GM12891 (cell line): ENCODE data around the gene HNRNPK.
A peak's percentile ranks its signal among the peaks of the same experiment; 100 is the strongest.

Source experiments
- DNase-seq: peaks from one replicate; pipeline ENCODE4 v3.0.0; 2011; ENCODE audit warnings: low spot score; ENCODE audit not compliant: insufficient read length
- FAIRE-seq: peaks from 2 replicates; lab custom pipeline; 2011; peaks lifted over from hg19 to GRCh38; lab: Jason Lieb, UNC
- PAX5 ChIP-seq: IDR thresholded peaks from 2 replicates; pipeline ENCODE4 v1.6.1; 2011; ENCODE audit warnings: low read length, moderate library complexity, mild to moderate bottlenecking; ENCODE audit not compliant: insufficient read depth, severe bottlenecking
- POLR2A ChIP-seq: IDR thresholded peaks from 2 replicates; pipeline ENCODE4 v1.6.1; 2011; ENCODE audit warnings: low read depth, low read length, control low read depth
- POLR2AphosphoS5 ChIP-seq: IDR thresholded peaks from 2 replicates; pipeline ENCODE4 v1.6.1; 2011; ENCODE audit warnings: low read depth, low read length, control low read depth
- POU2F2 ChIP-seq: IDR thresholded peaks from 2 replicates; pipeline ENCODE4 v1.6.1; 2011; ENCODE audit warnings: low read depth, mild to moderate bottlenecking, control low read depth, low read length, moderate library complexity
- SPI1 ChIP-seq: IDR thresholded peaks from 2 replicates; pipeline ENCODE4 v1.6.1; 2011; ENCODE audit warnings: low read depth, low read length, control low read depth
- TAF1 ChIP-seq: IDR thresholded peaks from 2 replicates; pipeline ENCODE4 v1.6.1; 2011; ENCODE audit warnings: low read depth, low read length, control low read depth

Gene HNRNPK

DNA sequence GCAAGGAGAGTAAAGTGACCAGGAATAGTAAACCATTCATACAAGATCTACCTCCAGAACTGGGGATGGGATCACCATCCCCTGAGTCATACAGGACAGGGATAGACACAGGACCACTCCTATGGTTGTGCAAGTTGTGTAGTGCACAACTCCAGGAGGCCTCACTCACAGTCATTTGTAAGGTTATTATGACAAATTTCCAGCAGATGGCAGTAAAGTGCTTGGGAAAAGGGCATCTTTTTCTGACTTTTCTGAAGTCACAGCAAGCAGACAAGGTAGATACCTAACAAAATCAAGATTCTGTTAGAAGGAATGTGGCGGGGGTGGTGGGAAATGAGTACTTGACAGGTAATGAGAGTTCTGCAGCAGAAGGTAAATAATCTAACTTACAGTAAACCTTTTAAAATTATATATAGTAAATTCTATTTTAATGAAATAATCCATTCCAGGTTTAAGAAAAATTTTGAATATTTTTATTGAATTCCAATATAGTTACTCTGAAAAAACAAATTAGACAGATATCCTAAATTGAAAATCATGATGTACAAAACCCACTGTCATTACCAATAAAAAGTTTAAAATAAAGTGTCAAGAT lies 42.1 kb downstream of the HNRNPK start:
- TF ChIP-seq POLR2AphosphoS5, result no peak
- TF ChIP-seq SPI1, result no peak
- no peak for TF ChIP-seq POLR2A
- no peak for TF ChIP-seq POU2F2
- no peak for TF ChIP-seq TAF1
- peak; percentile 75 for FAIRE-seq
- DNase-seq, result peak; percentile 20

DNA sequence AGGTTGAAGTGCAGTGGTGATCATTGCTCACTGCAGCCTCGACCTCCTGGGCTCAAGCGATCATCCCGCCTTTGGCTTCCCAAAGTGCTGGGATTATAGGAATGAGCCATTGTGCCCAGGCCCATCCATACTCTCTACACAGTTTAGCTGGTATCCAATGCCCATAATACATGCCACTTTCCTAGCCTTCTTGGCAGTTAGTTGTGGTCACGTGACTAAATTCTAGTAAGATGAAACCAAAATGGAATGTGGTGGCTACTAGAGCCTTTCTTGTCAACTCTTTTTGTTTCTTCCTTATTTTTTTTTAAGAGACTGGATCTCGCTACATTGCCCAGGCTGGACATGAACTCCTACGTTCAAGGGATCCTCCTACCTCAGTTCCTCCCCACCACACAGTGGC lies 43.5 kb downstream of the HNRNPK start:
- TF ChIP-seq TAF1, result no peak
- TF ChIP-seq POLR2A, result no peak
- TF ChIP-seq SPI1, result no peak
- TF ChIP-seq PAX5, result no peak
- no peak for TF ChIP-seq POLR2AphosphoS5
- TF ChIP-seq POU2F2, result no peak
- DNase-seq (no peak), FAIRE-seq (no peak)

DNA sequence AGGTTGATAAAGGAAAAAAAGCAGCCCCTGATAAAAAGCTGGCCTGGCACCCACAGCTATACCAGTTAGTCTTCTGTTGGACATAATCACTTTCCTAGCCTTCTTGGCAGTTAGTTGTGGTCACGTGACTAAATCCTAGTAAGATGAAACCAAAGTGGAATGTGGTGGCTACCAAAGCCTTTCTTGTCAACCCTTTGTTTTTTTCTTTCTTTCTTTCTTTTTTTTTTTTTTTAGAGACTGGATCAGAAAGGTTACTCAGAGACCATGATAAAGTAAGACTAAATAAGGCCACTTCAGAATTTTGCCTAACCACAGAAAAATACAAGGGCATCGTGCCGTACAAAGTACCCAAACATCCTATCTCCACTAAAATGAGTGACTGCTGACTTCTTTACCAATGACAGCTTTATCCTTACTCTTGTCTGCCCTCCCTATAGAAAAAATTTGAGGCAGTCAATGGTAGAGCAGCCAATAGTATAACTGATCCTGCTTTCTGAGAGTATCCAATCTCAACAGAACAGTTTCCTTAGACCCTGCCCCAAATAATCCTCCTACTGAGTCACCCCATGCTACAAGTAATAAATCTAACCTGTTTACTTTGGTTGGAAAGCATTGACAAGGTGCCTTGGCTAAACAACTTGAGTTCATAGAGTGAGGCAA lies 44.6 kb downstream of the HNRNPK start:
- FAIRE-seq (no peak), DNase-seq (no peak)
- TF ChIP-seq POU2F2 (no peak), PAX5 (no peak), TAF1 (no peak), SPI1 (no peak), POLR2AphosphoS5 (no peak), POLR2A (no peak)

DNA sequence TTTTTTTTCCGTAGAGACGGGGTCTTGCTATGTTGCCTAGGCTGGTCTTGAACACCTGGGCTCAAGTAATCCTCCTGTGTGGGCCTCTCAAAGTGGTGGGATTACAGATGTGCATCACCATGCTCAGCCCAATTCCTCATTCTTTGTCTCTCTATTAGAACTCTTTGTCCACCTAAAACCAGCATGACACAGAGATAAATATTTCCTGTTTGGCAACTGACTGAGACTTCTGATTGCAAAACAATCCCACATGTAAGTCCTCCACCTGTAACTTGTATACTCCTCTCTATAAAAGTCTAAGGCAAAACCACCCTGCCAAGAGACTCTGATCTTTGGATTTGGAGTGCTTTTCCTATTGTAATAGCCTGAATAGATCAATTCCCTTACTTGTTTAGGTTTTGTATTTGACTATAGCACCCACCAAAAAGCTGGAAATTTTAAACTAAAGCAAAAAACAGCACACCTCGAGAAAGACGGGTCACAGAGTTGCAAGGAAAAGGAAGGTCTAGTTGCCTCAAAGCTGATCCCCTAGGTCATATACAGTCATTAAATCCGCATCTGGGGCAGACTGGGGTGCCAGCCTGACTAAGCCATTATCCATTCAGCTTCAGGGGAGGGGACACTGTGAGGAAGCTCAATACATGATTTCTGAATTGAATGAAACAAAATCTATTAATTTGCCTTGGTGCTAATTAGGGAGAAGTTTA lies 45.3 kb downstream of the HNRNPK start:
- DNase-seq, result no peak
- TF ChIP-seq POU2F2 (no peak), SPI1 (no peak), POLR2AphosphoS5 (no peak), POLR2A (no peak), TAF1 (no peak), PAX5 (no peak)
- no peak for FAIRE-seq

DNA sequence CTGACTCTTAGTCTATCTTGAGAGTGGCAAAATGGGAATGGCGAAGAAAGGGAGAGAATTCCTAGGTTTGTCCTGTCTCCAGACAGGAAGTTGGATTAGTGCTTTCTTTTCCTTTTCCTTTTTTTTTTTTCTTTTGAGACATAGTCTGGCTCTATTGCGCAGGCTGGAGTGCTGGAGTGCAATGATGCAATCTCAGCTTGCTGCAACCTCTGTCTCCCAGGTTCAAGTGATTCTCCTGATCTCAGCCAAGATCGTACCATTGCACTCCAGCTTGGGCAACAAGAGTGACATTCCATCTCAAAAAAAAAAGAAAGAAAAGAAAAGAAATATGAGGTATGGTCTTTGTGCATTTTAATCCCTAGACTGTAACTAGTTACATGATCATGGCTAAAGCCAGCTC lies 46.2 kb downstream of the HNRNPK start:
- DNase-seq (no peak), FAIRE-seq (no peak)
- TF ChIP-seq POU2F2, result no peak
- TF ChIP-seq TAF1, result no peak
- no peak for TF ChIP-seq POLR2A
- no peak for TF ChIP-seq PAX5
- no peak for TF ChIP-seq SPI1
- no peak for TF ChIP-seq POLR2AphosphoS5

DNA sequence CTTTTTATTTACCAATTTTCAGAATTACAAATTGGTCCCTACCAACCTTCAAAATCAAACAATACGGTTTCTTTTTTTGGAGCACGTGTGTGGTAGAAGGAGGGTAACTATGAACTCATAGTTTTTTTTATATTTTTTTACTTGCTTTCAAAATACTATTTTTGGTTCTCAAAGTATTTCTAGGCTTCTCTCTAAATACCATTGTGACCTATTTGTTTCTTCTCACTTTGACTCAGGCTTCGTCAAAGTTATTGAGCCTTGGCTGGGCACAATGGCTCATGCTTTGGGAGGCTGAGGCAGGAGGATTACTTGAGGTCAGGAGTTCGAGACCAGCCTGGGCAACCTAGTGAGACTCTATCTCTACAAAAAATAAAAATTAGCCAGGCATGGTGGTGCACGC lies 47.2 kb downstream of the HNRNPK start:
- no peak for TF ChIP-seq POLR2AphosphoS5
- DNase-seq, result no peak
- FAIRE-seq, result no peak

DNA sequence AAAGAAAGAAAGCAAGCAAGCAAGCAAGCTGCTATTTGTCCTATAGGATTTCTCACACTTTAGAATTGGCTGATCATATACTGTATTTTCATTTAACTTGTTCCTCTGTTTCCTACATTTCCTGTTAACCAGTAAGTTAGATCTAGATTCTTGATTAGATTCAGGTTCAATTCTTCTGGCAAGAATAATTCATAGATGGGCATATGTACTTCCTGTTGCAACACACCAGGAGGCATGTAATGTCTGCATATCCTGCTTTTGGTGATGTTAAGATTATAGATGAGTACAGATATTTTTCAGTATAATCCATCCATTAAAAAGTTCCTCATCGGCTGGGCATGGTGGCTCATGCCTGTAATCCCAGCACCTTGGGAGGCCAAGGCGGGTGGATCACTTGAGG lies 48.0 kb downstream of the HNRNPK start:
- no peak for DNase-seq
- TF ChIP-seq PAX5 (no peak), SPI1 (no peak), POLR2A (no peak), TAF1 (no peak), POU2F2 (no peak), POLR2AphosphoS5 (no peak)
- no peak for FAIRE-seq

DNA sequence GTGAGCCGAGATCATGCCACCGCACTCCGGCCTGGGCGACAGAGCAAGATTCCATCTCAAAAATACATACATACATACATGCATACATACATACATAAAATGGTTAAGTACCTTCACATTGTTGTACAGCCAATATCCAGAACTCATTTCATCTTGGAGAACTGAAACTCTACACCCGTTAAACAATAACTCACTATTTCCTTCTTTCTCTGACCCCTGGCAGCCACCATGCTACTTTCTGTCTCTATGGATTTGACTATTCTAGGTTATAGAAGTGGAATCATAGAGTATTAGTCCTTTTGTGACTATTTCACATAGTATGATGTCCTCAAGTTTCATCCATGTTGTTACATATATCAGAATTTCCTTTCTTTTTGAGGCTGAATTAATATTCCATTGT lies 49.1 kb downstream of the HNRNPK start:
- TF ChIP-seq PAX5 (no peak), SPI1 (peak; percentile 12; the same call in 1 of the 2 replicates)
- FAIRE-seq, result no peak
- DNase-seq, result no peak

DNA sequence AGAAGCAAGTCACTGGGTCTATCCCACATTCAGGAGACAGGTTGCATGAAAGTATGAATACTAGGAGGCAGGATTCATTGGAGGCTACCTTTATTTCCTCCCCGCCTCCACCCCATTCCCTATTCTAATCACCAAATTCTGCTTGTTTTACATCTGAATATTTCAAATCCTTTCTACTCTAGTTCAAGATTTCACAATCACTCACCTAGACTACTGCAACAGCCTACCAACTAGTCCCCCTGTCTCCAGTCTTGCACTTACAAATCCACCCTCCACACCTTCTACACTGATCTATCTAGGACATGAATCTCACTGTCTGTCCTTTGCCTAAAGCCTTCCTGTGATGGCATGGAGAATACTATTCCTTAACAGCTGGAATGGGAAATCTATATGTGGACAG lies 52.4 kb downstream of the HNRNPK start:
- no peak for DNase-seq
- no peak for FAIRE-seq
- no peak for TF ChIP-seq PAX5
- TF ChIP-seq SPI1, result no peak

DNA sequence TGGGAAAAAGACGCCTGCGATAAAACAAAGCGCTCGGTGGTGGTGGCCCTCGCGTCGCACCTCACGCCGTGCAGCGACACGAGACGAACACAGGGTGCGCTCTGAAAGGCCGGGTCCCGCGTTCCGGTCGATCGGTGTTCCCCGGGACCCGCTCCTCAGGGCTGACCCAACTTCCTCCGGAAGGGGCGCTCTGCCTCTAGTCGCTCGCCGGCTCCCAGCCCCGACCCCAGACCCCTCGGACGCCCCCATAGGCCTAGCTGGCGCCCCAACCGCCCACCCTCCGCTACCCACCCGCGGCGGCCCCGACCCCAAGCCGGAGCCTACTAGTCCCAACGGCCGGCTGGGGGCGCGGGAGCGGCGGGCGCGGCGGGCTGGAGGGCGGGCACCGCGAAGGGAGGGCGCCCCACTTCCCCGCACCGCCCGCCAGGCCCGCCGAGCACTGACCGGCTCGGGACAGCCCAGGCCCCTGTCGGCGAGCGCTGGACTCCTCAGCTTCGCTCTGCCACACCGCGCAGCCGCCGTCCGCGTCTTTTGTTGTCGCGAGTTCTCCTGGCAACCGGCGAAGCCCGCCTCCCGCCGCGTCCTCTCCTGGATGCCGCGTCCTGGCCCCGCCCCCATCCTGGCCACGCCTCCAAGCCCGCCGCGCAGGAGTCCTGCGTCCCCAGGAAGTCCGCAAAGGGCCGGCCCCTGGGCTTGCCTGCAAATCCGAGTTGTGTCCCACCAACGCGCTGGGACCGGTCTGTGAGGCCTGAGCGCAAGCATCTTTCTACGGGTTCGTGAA lies 58.9 kb downstream of the HNRNPK start, which contains the start of gene KIF27:
KIF27 (minus strand) TSS at position 506 of the 781 bp plus-strand sequence. CDS start 5,841 bp downstream, outside the sequence.
- peak; percentile 78 for DNase-seq
- TF ChIP-seq SPI1 (peak; percentile 19; the same call in 1 of the 2 replicates), PAX5 (peak; percentile 48), POLR2AphosphoS5 (peak; percentile 98), POLR2A (peak; percentile 95), POU2F2 (peak; percentile 91), TAF1 (peak; percentile 72; the same call in 1 of the 2 replicates)
- FAIRE-seq, result peak; percentile 94
